Transverse colon (tissue), 4 donors: ENCODE data around the gene CCNQ.

Experiments used
- CTCF ChIP-seq, 5 experiments: fragments of 200-600 bp in 3 of 5; fragments of 450-650 bp in 2 of 5; sonication (generic) in 3 of 5; IDR thresholded peaks; 1 replicate in 2 of 5; 2 replicates in 3 of 5; pipeline ENCODE4 v1.5.1; 2016 to 2017; ENCODE audit warnings: antibody characterized with exemption in 5 of 5, inconsistent platforms in 3 of 5, mild to moderate bottlenecking in 2 of 5, moderate library complexity in 1 of 5
- POLR2A ChIP-seq: fragments of 450-650 bp; IDR thresholded peaks from one replicate; pipeline ENCODE4 v1.6.1; 2016; ENCODE audit warnings: antibody characterized with exemption, mild to moderate bottlenecking, moderate library complexity
- POLR2AphosphoS5 ChIP-seq, 3 donors: sonication (generic); formaldehyde crosslinking; IDR thresholded peaks; one replicate each; pipeline ENCODE4 v1.6.1; 2016; ENCODE audit warnings: antibody characterized with exemption in 3 of 3

DNA sequence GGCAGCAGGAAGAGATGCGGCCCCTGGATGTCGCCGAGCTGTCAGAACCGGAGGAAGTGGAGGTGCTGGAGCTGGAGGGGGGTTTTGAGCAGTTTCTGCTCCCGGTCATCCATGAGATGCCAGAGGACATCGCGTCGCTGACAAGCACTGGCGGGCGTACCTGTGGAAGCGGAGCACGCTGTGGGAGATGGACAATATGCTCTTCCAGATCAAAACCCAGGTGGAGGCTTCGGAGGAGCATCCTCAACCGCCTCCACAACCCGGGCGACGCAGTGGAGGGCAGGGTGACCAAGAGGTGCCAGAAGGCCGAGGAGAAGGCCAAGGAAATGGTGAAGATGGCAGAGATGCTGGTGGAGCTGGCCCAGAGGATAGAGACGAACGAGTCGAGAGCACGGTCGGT, 7.6 kb upstream of the CCNQ start:
- no peak for TF ChIP-seq CTCF (IDR thresholded peaks at IDR 0.05)
- TF ChIP-seq POLR2A, result no peak
- TF ChIP-seq POLR2AphosphoS5 (IDR thresholded peaks at IDR 0.05), result no peak
